Testis (tissue), 3 donors: ENCODE measurements around the gene BSG. TPM values are rescaled to one million over a fixed set of nuclear protein-coding genes. Genes with fewer than 3 reads are reported as not detected.

Experiments used
- DNase-seq: peaks from one replicate; pipeline ENCODE4 v3.0.0-alpha.2; 2019
- H3K27ac ChIP-seq, 2 donors: fragments of 200-600 bp; sonication (generic); one replicate each; pipeline ENCODE4 v1.5.1; 2019
- H3K27me3 ChIP-seq: fragments of 200-600 bp; sonication (generic); one replicate; pipeline ENCODE4 v1.5.1; 2019
- H3K36me3 ChIP-seq: fragments of 200-600 bp; sonication (generic); one replicate; pipeline ENCODE4 v1.5.1; 2017; ENCODE audit warnings: low read depth; ENCODE audit errors: missing control alignments
- H3K4me1 ChIP-seq: fragments of 200-600 bp; sonication (generic); one replicate; pipeline ENCODE4 v1.5.1; 2019
- H3K4me3 ChIP-seq, 2 donors: fragments of 200-600 bp; sonication (generic); one replicate each; pipeline ENCODE4 v1.5.1; 2017 to 2019
- H3K9me3 ChIP-seq: fragments of 200-600 bp; sonication (generic); one replicate; pipeline ENCODE4 v1.5.1; 2017
- CTCF ChIP-seq, 3 experiments: fragments of 450-650 bp in 2 of 3; fragments of 200-600 bp in 1 of 3; sonication (generic) in 1 of 3; IDR thresholded peaks; one replicate each; pipeline ENCODE4 v1.5.1; 2016 to 2019; ENCODE audit warnings: antibody characterized with exemption in 3 of 3, mild to moderate bottlenecking in 2 of 3, moderate library complexity in 1 of 3
- POLR2A ChIP-seq: fragments of 450-650 bp; IDR thresholded peaks from one replicate; pipeline ENCODE4 v1.6.1; 2017; ENCODE audit warnings: antibody characterized with exemption, mild to moderate bottlenecking, moderate library complexity
- WGBS, 2 donors: methylation state at CpG; one replicate each; pipeline ENCODE4 v1.1.5; 2018; 5-methylcytosine and 5-hydroxymethylcytosine counted together
- intact Hi-C: fragments of 100-400 bp; cut with DNase I; formaldehyde crosslinking; loops from one replicate; pipeline ENCODE4 v1.15.1; 2023; ENCODE audit warnings: low total_unique reads
- polyA plus RNA-seq: library from polyadenylated mRNA; stranded (reverse); fragments of 350-450 nt; fragmentation: Illumina TruSeq; extraction: RNeasy Lipid Tissue Mini Kit (QIAGEN cat#74804); gene quantifications from one replicate; pipeline ENCODE4 v1.2.3, GENCODE V29; 2014; ENCODE audit warnings: low read depth, low replicate concordance; ENCODE audit not compliant: insufficient read depth
- total RNA-seq, 2 donors: library from RNA; depleted of rRNA; stranded (reverse); fragments of >200 nt; gene quantifications; one replicate each; pipeline ENCODE4 v1.2.3, GENCODE V29; 2016

The BSG gene
- total and polyA plus RNA-seq, 3 donors from 2014 or later: 870 to 1,458 (median 1,391) TPM

GRCh38 chr19:555474-555808 is 17.0 kb upstream of the BSG start:
- intact Hi-C loops: no loop called here
- Histone ChIP-seq H3K4me3 (no peak overlapping the region), H3K27ac (no peak overlapping the region), H3K27me3 (no peaks in the 10 kb centered on the region), H3K36me3 (no peaks in the 10 kb centered on the region), H3K4me1 (peaks cover 3% of the 10 kb centered on the region), H3K9me3 (no peaks in the 10 kb centered on the region)
- WGBS, 2 donors: 94% methylated on average over 14 of the region's 14 CpGs
- no peak for DNase-seq
- TF ChIP-seq CTCF (IDR thresholded peaks at IDR 0.05): no peak
- TF ChIP-seq POLR2A: no peak

GRCh38 chr19:556611-557382 is 15.6 kb upstream of the BSG start:
- Histone ChIP-seq H3K9me3 (no peaks in the 10 kb centered on the region), H3K4me3 (no peak overlapping the region), H3K4me1 (peaks cover 3% of the 10 kb centered on the region), H3K27me3 (no peaks in the 10 kb centered on the region), H3K27ac (no peak overlapping the region), H3K36me3 (no peaks in the 10 kb centered on the region)
- DNase-seq: no peak
- WGBS, 2 donors: 82 to 94% methylated on average over 21 to 30 of the region's 31 CpGs
- intact Hi-C loops: no loop called here
- TF ChIP-seq CTCF (IDR thresholded peaks at IDR 0.05) (no peak), POLR2A (no peak)

- H3K9me3 ChIP-seq: no peaks in the 10 kb centered on the region
- no peak for DNase-seq
- peak overlapping the region; percentile 24 to 41 for H3K27ac ChIP-seq
- 63 to 70% methylated on average over 14 to 21 of the region's 21 CpGs for WGBS, 2 donors
- no peak overlapping the region for H3K4me3 ChIP-seq
- peaks cover 3% of the 10 kb centered on the region for H3K4me1 ChIP-seq
- H3K27me3 ChIP-seq: no peaks in the 10 kb centered on the region
- no peak for TF ChIP-seq CTCF (IDR thresholded peaks at IDR 0.05)
- TF ChIP-seq POLR2A: no peak
- intact Hi-C loops: no loop called here
- H3K36me3 ChIP-seq: no peaks in the 10 kb centered on the region
Measured at GRCh38 chr19:558770-559439, 13.5 kb upstream of the BSG start.

GRCh38 chr19:560121-560520 is 12.3 kb upstream of the BSG start:
- Histone ChIP-seq H3K4me3 (no peak overlapping the region), H3K27ac (no peak overlapping the region), H3K27me3 (no peaks in the 10 kb centered on the region), H3K9me3 (no peaks in the 10 kb centered on the region), H3K4me1 (peaks cover 3% of the 10 kb centered on the region), H3K36me3 (no peaks in the 10 kb centered on the region)
- no peak for DNase-seq
- WGBS, 2 donors: 80 to 84% methylated on average over 12 of the region's 12 CpGs
- intact Hi-C loops: no loop called here
- TF ChIP-seq POLR2A: no peak
- no peak for TF ChIP-seq CTCF (IDR thresholded peaks at IDR 0.05)
